Measurements from ENCODE around the gene CAPRIN2. TPM values are rescaled to one million over a fixed set of nuclear protein-coding genes. Genes with fewer than 3 reads are reported as not detected.

CAPRIN2 gene
- polyA plus RNA-seq, 1 donor from 2014 or later, result 132 TPM

- H3K4me3 ChIP-seq (ENCODE audit: low read length), result no peak overlapping the region
- H3K27me3 ChIP-seq (ENCODE audit: insufficient read depth, low read depth, low read length), result no peaks in the 10 kb centered on the region
- H3K9me2 ChIP-seq (ENCODE audit: insufficient read depth, low read length), result no peaks in the 10 kb centered on the region
- peaks cover 13% of the 10 kb centered on the region for H3K79me2 ChIP-seq (replicated peaks; ENCODE audit: insufficient read depth, low read length)
- no peak overlapping the region for H3K4me2 ChIP-seq (ENCODE audit: low read length)
- no peak overlapping the region for H3K27ac ChIP-seq (ENCODE audit: low read length)
- no peak overlapping the region for H2AFZ ChIP-seq (ENCODE audit: low read depth, low read length)
- no peaks in the 10 kb centered on the region for H3K9me3 ChIP-seq (ENCODE audit: low read length)
- H3K36me3 ChIP-seq (ENCODE audit: insufficient read depth, low read length), result no peaks in the 10 kb centered on the region
- H3F3A ChIP-seq (ENCODE audit: insufficient read depth, low read length, poor library complexity, severe bottlenecking), result no peaks in the 10 kb centered on the region
- TF ChIP-seq SMC3 (conservative IDR thresholded peaks at IDR 0.05; ENCODE audit: poor library complexity) (no peak), REST (IDR thresholded peaks at IDR 0.05; ENCODE audit: borderline replicate concordance) (no peak), POLR2AphosphoS5 (IDR thresholded peaks at IDR 0.05) (no peak), EZH2 (IDR thresholded peaks at IDR 0.05; ENCODE audit: borderline replicate concordance, insufficient read depth, low read length, poor library complexity, severe bottlenecking) (no peak), EP300 (conservative IDR thresholded peaks at IDR 0.05; ENCODE audit: poor library complexity, severe bottlenecking) (no peak), MXI1 (conservative IDR thresholded peaks at IDR 0.05; ENCODE audit: poor library complexity, severe bottlenecking) (no peak), RAD21 (conservative IDR thresholded peaks at IDR 0.05) (no peak), TAF1 (IDR thresholded peaks at IDR 0.05; ENCODE audit: low read depth) (no peak)
- TF ChIP-seq, protein P1, sequence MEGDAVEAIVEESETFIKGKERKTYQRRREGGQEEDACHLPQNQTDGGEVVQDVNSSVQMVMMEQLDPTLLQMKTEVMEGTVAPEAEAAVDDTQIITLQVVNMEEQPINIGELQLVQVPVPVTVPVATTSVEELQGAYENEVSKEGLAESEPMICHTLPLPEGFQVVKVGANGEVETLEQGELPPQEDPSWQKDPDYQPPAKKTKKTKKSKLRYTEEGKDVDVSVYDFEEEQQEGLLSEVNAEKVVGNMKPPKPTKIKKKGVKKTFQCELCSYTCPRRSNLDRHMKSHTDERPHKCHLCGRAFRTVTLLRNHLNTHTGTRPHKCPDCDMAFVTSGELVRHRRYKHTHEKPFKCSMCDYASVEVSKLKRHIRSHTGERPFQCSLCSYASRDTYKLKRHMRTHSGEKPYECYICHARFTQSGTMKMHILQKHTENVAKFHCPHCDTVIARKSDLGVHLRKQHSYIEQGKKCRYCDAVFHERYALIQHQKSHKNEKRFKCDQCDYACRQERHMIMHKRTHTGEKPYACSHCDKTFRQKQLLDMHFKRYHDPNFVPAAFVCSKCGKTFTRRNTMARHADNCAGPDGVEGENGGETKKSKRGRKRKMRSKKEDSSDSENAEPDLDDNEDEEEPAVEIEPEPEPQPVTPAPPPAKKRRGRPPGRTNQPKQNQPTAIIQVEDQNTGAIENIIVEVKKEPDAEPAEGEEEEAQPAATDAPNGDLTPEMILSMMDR (IDR thresholded peaks at IDR 0.05; ENCODE audit: poor library complexity, severe bottlenecking), result no peak
- no peak overlapping the region for H3K9ac ChIP-seq (ENCODE audit: low read length)
- H4K20me1 ChIP-seq (ENCODE audit: insufficient read depth), result no peaks in the 10 kb centered on the region
Observed at GRCh38 chr12:30698346-30698745, 56.4 kb downstream of the CAPRIN2 start.

DNA sequence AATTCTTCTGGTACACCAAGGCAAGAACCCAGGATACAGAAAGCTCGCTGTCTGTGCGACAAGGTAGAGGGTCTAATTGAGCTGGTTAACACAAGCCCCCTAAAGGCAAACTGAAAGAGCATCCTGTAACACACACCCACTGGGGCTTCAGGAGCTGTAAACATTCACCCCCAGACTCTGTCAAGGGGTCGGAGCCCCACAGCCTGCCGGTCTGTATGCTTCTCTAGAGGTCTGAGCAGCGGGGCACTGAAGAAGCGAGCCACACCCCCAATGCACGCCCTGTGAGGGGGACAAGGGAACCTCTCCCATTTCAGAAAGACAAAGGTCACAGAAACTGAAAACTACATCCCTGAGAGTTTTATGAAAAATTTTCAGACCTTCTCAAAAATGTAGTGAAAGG, 57.8 kb downstream of the CAPRIN2 start:
- H3K79me2 ChIP-seq (replicated peaks; ENCODE audit: insufficient read depth, low read length), result peaks cover 16% of the 10 kb centered on the region
- no peaks in the 10 kb centered on the region for H3K27me3 ChIP-seq (ENCODE audit: insufficient read depth, low read depth, low read length)
- no peaks in the 10 kb centered on the region for H3K9me2 ChIP-seq (ENCODE audit: insufficient read depth, low read length)
- no peaks in the 10 kb centered on the region for H3F3A ChIP-seq (ENCODE audit: insufficient read depth, low read length, poor library complexity, severe bottlenecking)
- no peak overlapping the region for H3K4me2 ChIP-seq (ENCODE audit: low read length)
- H3K36me3 ChIP-seq (ENCODE audit: insufficient read depth, low read length), result no peaks in the 10 kb centered on the region
- H3K9me3 ChIP-seq (ENCODE audit: low read length), result no peaks in the 10 kb centered on the region
- H4K20me1 ChIP-seq (ENCODE audit: insufficient read depth), result no peaks in the 10 kb centered on the region
- TF ChIP-seq, protein P1 (IDR thresholded peaks at IDR 0.05; ENCODE audit: poor library complexity, severe bottlenecking), result no peak
- TF ChIP-seq EZH2 (IDR thresholded peaks at IDR 0.05; ENCODE audit: borderline replicate concordance, insufficient read depth, low read length, poor library complexity, severe bottlenecking), result no peak
- no peak for TF ChIP-seq POLR2AphosphoS5 (IDR thresholded peaks at IDR 0.05)
- no peak for TF ChIP-seq EP300 (conservative IDR thresholded peaks at IDR 0.05; ENCODE audit: poor library complexity, severe bottlenecking)
- TF ChIP-seq SMC3 (conservative IDR thresholded peaks at IDR 0.05; ENCODE audit: poor library complexity), result no peak
- no peak for TF ChIP-seq REST (IDR thresholded peaks at IDR 0.05; ENCODE audit: borderline replicate concordance)
- TF ChIP-seq TAF1 (IDR thresholded peaks at IDR 0.05; ENCODE audit: low read depth), result no peak
- TF ChIP-seq RAD21 (conservative IDR thresholded peaks at IDR 0.05), result no peak
- no peak for TF ChIP-seq MXI1 (conservative IDR thresholded peaks at IDR 0.05; ENCODE audit: poor library complexity, severe bottlenecking)
- H3K4me3 ChIP-seq (ENCODE audit: low read length), result no peak overlapping the region
- H3K27ac ChIP-seq (ENCODE audit: low read length), result no peak overlapping the region
- no peak overlapping the region for H2AFZ ChIP-seq (ENCODE audit: low read depth, low read length)
- no peak overlapping the region for H3K9ac ChIP-seq (ENCODE audit: low read length)
